Rectal smooth muscle tissue (tissue), 1 donor: Measurements from ENCODE around the gene RPL38.

ENCODE experiments used
- H3K27ac ChIP-seq: one replicate; pipeline ENCODE4 v1.7.0; 2013; ENCODE audit warnings: low read depth, low read length, inconsistent platforms
- H3K27me3 ChIP-seq: one replicate; pipeline ENCODE4 v1.7.0; 2013; ENCODE audit warnings: low read length; ENCODE audit not compliant: control insufficient read depth, insufficient read depth
- H3K36me3 ChIP-seq: one replicate; pipeline ENCODE4 v1.7.0; 2013; ENCODE audit warnings: low read length; ENCODE audit not compliant: control insufficient read depth, insufficient read depth
- H3K4me1 ChIP-seq: one replicate; pipeline ENCODE4 v1.7.0; 2013; ENCODE audit warnings: low read length; ENCODE audit not compliant: control insufficient read depth, insufficient read depth
- H3K4me3 ChIP-seq: one replicate; pipeline ENCODE4 v1.7.0; 2013; ENCODE audit warnings: low read length
- H3K9ac ChIP-seq: one replicate; pipeline ENCODE4 v1.7.0; 2013; ENCODE audit warnings: low read length

The RPL38 gene

GRCh38 chr17:74203439-74204240, at the start of gene RPL38:
RPL38 (plus strand) TSS chr17:74203678; CDS start chr17:74203956, 278 bp downstream.
- H3K4me1 ChIP-seq, result peaks cover 13% of the 10 kb centered on the region
- H3K9ac ChIP-seq, result peak within 1 kb of the TSS; percentile 64
- peaks cover 3% of the 10 kb centered on the region for H3K27me3 ChIP-seq
- peak within 1 kb of the TSS; percentile 79 for H3K4me3 ChIP-seq
- peak within 1 kb of the TSS; percentile 77 for H3K27ac ChIP-seq
- H3K36me3 ChIP-seq, result peaks cover 18% of the 10 kb centered on the region

GRCh38 chr17:74153821-74154430, 49.6 kb upstream of the RPL38 start:
- Histone ChIP-seq H3K4me3 (no peak overlapping the region), H3K9ac (no peak overlapping the region), H3K36me3 (no peaks in the 10 kb centered on the region), H3K4me1 (peaks cover 3% of the 10 kb centered on the region), H3K27me3 (no peaks in the 10 kb centered on the region), H3K27ac (no peak overlapping the region)

GRCh38 chr17:74156878-74157277, 46.6 kb upstream of the RPL38 start:
- Histone ChIP-seq H3K27me3 (no peaks in the 10 kb centered on the region), H3K4me3 (no peak overlapping the region), H3K27ac (no peak overlapping the region)

GRCh38 chr17:74157366-74157765, 46.1 kb upstream of the RPL38 start:
- Histone ChIP-seq H3K27me3 (no peaks in the 10 kb centered on the region), H3K27ac (no peak overlapping the region), H3K9ac (no peak overlapping the region), H3K4me1 (peaks cover 3% of the 10 kb centered on the region), H3K36me3 (no peaks in the 10 kb centered on the region), H3K4me3 (no peak overlapping the region)

More at GRCh38 chr17:74156878-74157277, 46.6 kb upstream of the RPL38 start:
- Histone ChIP-seq H3K9ac (no peak overlapping the region), H3K36me3 (no peaks in the 10 kb centered on the region), H3K4me1 (peaks cover 3% of the 10 kb centered on the region)

GRCh38 chr17:74158761-74159160, 44.7 kb upstream of the RPL38 start:
- Histone ChIP-seq H3K27ac (no peak overlapping the region), H3K9ac (no peak overlapping the region), H3K4me3 (no peak overlapping the region), H3K4me1 (no peaks in the 10 kb centered on the region), H3K27me3 (no peaks in the 10 kb centered on the region), H3K36me3 (no peaks in the 10 kb centered on the region)

GRCh38 chr17:74159226-74159840, 44.1 kb upstream of the RPL38 start:
- H3K27me3 ChIP-seq, result no peaks in the 10 kb centered on the region
- H3K27ac ChIP-seq, result no peak overlapping the region

GRCh38 chr17:74160656-74161502, 42.6 kb upstream of the RPL38 start:
- Histone ChIP-seq H3K9ac (no peak overlapping the region), H3K36me3 (no peaks in the 10 kb centered on the region), H3K27ac (no peak overlapping the region), H3K4me1 (no peaks in the 10 kb centered on the region), H3K4me3 (no peak overlapping the region), H3K27me3 (no peaks in the 10 kb centered on the region)

More at GRCh38 chr17:74159226-74159840, 44.1 kb upstream of the RPL38 start:
- Histone ChIP-seq H3K4me3 (no peak overlapping the region), H3K4me1 (no peaks in the 10 kb centered on the region), H3K9ac (no peak overlapping the region), H3K36me3 (no peaks in the 10 kb centered on the region)

GRCh38 chr17:74161503-74161875, 42.0 kb upstream of the RPL38 start:
- H3K9ac ChIP-seq, result no peak overlapping the region
- H3K27ac ChIP-seq, result no peak overlapping the region
- H3K27me3 ChIP-seq, result no peaks in the 10 kb centered on the region
- no peak overlapping the region for H3K4me3 ChIP-seq
- no peaks in the 10 kb centered on the region for H3K4me1 ChIP-seq
- H3K36me3 ChIP-seq, result no peaks in the 10 kb centered on the region

GRCh38 chr17:74163271-74163821, 40.1 kb upstream of the RPL38 start:
- no peak overlapping the region for H3K4me3 ChIP-seq
- no peaks in the 10 kb centered on the region for H3K4me1 ChIP-seq
- H3K9ac ChIP-seq, result no peak overlapping the region
- H3K36me3 ChIP-seq, result no peaks in the 10 kb centered on the region
- no peaks in the 10 kb centered on the region for H3K27me3 ChIP-seq
- H3K27ac ChIP-seq, result no peak overlapping the region

GRCh38 chr17:74163836-74164235, 39.6 kb upstream of the RPL38 start:
- H3K36me3 ChIP-seq, result no peaks in the 10 kb centered on the region
- no peak overlapping the region for H3K27ac ChIP-seq
- H3K4me1 ChIP-seq, result no peaks in the 10 kb centered on the region
- H3K9ac ChIP-seq, result no peak overlapping the region
- H3K4me3 ChIP-seq, result no peak overlapping the region
- H3K27me3 ChIP-seq, result no peaks in the 10 kb centered on the region

- Histone ChIP-seq H3K36me3 (no peaks in the 10 kb centered on the region), H3K4me1 (no peaks in the 10 kb centered on the region), H3K27ac (no peak overlapping the region), H3K9ac (no peak overlapping the region), H3K27me3 (no peaks in the 10 kb centered on the region), H3K4me3 (no peak overlapping the region)
These were observed 38.9 kb upstream of the RPL38 start for GRCh38 chr17:74164446-74165045.
